Measurements from ENCODE around the gene GRPEL2.

The GRPEL2 gene

GRCh38 chr5:149322518-149322917, 22.8 kb upstream of the GRPEL2 start:
- H3K79me2 ChIP-seq (ENCODE audit: control insufficient read depth, insufficient read depth, low read length, unreplicated experiment): no peaks in the 10 kb centered on the region
- peaks cover 27% of the 10 kb centered on the region for H3K4me1 ChIP-seq (ENCODE audit: control insufficient read depth, insufficient read depth, low read length, unreplicated experiment)
- no peaks in the 10 kb centered on the region for H3K36me3 ChIP-seq (ENCODE audit: insufficient read depth, low read length)
- no peak overlapping the region for H2AFZ ChIP-seq (ENCODE audit: low read length, unreplicated experiment)
- no peak overlapping the region for H3K4me3 ChIP-seq (ENCODE audit: low read depth, low read length)
- H3K27ac ChIP-seq (ENCODE audit: low read depth, low read length): peak overlapping the region; percentile 86
- H3K27me3 ChIP-seq (ENCODE audit: insufficient read depth, low read length): no peaks in the 10 kb centered on the region

DNA sequence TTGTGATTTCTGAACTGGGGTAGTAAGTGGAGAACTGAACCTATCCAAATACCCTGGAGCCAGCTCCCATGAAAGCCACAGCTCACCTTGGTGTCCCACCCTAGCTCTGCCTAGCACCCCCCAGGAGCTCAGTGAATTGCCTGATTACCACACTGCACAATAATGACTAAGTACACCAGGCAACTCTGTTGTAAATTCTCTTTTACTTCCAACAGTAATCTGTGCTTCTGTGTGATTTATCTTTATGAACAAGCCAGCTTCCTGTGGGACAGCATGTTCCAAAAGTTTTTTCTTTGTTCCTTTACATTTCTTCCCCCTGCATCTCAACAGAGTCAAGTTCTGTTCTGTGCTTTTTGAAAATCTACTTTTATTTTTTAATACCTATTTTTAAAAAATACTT, 22.1 kb upstream of the GRPEL2 start:
- no peak overlapping the region for H3K4me3 ChIP-seq (ENCODE audit: low read depth, low read length)
- H3K27ac ChIP-seq (ENCODE audit: low read depth, low read length): peak overlapping the region; percentile 86
- no peaks in the 10 kb centered on the region for H3K36me3 ChIP-seq (ENCODE audit: insufficient read depth, low read length)
- H2AFZ ChIP-seq (ENCODE audit: low read length, unreplicated experiment): no peak overlapping the region
- H3K79me2 ChIP-seq (ENCODE audit: control insufficient read depth, insufficient read depth, low read length, unreplicated experiment): no peaks in the 10 kb centered on the region
- H3K4me1 ChIP-seq (ENCODE audit: control insufficient read depth, insufficient read depth, low read length, unreplicated experiment): peaks cover 27% of the 10 kb centered on the region
- H3K27me3 ChIP-seq (ENCODE audit: insufficient read depth, low read length): no peaks in the 10 kb centered on the region

GRCh38 chr5:149323621-149324205, 21.6 kb upstream of the GRPEL2 start:
- Histone ChIP-seq H3K36me3 (ENCODE audit: insufficient read depth, low read length) (no peaks in the 10 kb centered on the region), H3K4me3 (ENCODE audit: low read depth, low read length) (no peak overlapping the region), H3K79me2 (ENCODE audit: control insufficient read depth, insufficient read depth, low read length, unreplicated experiment) (no peaks in the 10 kb centered on the region), H3K27ac (ENCODE audit: low read depth, low read length) (peak overlapping the region; percentile 86), H2AFZ (ENCODE audit: low read length, unreplicated experiment) (peak overlapping the region; percentile 1), H3K27me3 (ENCODE audit: insufficient read depth, low read length) (no peaks in the 10 kb centered on the region), H3K4me1 (ENCODE audit: control insufficient read depth, insufficient read depth, low read length, unreplicated experiment) (peaks cover 27% of the 10 kb centered on the region)

DNA sequence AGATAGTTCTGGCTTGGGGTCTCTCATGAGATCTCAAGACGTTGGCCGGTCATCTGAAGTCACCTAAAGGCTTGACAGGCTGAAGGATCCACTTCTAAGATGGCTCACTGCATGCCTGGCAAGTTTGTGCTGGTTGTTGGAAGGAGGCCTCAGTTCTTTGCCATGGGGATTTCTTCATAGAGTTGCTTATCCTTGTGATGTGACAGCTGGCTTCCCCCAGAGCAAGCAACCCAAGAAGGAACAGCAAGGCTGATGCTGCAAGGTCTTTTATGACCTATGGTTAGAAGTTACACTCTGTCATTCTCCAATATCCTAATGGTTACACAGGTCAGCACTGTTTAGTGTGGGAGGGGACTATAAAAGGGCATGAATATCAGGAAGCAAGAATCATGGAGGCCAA, 20.7 kb upstream of the GRPEL2 start:
- H3K4me1 ChIP-seq (ENCODE audit: control insufficient read depth, insufficient read depth, low read length, unreplicated experiment): peaks cover 27% of the 10 kb centered on the region
- H3K36me3 ChIP-seq (ENCODE audit: insufficient read depth, low read length): no peaks in the 10 kb centered on the region
- H3K4me3 ChIP-seq (ENCODE audit: low read depth, low read length): no peak overlapping the region
- H3K27me3 ChIP-seq (ENCODE audit: insufficient read depth, low read length): no peaks in the 10 kb centered on the region
- no peak overlapping the region for H2AFZ ChIP-seq (ENCODE audit: low read length, unreplicated experiment)
- no peak overlapping the region; the same call in 1 of the 2 replicates for H3K27ac ChIP-seq (ENCODE audit: low read depth, low read length)
- no peaks in the 10 kb centered on the region for H3K79me2 ChIP-seq (ENCODE audit: control insufficient read depth, insufficient read depth, low read length, unreplicated experiment)

GRCh38 chr5:149325166-149325735, 20.0 kb upstream of the GRPEL2 start:
- peaks cover 24% of the 10 kb centered on the region for H3K4me1 ChIP-seq (ENCODE audit: control insufficient read depth, insufficient read depth, low read length, unreplicated experiment)
- H3K27ac ChIP-seq (ENCODE audit: low read depth, low read length): no peak overlapping the region

GRCh38 chr5:149325894-149326293, 19.4 kb upstream of the GRPEL2 start:
- Histone ChIP-seq H2AFZ (ENCODE audit: low read length, unreplicated experiment) (no peak overlapping the region), H3K27ac (ENCODE audit: low read depth, low read length) (no peak overlapping the region), H3K27me3 (ENCODE audit: insufficient read depth, low read length) (no peaks in the 10 kb centered on the region), H3K4me1 (ENCODE audit: control insufficient read depth, insufficient read depth, low read length, unreplicated experiment) (peaks cover 18% of the 10 kb centered on the region), H3K79me2 (ENCODE audit: control insufficient read depth, insufficient read depth, low read length, unreplicated experiment) (no peaks in the 10 kb centered on the region), H3K4me3 (ENCODE audit: low read depth, low read length) (no peak overlapping the region), H3K36me3 (ENCODE audit: insufficient read depth, low read length) (no peaks in the 10 kb centered on the region)

More at GRCh38 chr5:149325166-149325735, 20.0 kb upstream of the GRPEL2 start:
- H3K79me2 ChIP-seq (ENCODE audit: control insufficient read depth, insufficient read depth, low read length, unreplicated experiment): no peaks in the 10 kb centered on the region
- H3K4me3 ChIP-seq (ENCODE audit: low read depth, low read length): no peak overlapping the region
- no peak overlapping the region for H2AFZ ChIP-seq (ENCODE audit: low read length, unreplicated experiment)
- no peaks in the 10 kb centered on the region for H3K27me3 ChIP-seq (ENCODE audit: insufficient read depth, low read length)
- no peaks in the 10 kb centered on the region for H3K36me3 ChIP-seq (ENCODE audit: insufficient read depth, low read length)

DNA sequence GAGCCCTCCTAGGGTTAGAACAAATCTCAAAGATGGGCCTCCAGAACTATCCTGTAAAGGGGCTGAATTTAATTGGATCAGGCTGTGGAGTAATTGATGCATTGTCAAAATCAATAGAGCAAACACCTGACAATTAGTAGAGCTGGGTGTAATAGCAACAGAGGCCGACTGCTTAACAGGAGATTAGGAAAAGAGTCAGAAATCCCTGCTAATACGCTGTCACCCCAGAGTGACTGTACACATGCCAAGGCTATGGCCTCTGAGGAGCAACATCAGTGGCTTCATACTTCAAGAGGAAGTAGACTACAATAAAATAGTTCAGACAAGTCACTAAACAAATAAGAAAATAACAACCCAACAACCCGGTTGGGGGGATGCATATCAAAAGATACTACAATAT, 18.7 kb upstream of the GRPEL2 start:
- H2AFZ ChIP-seq (ENCODE audit: low read length, unreplicated experiment): no peak overlapping the region
- peaks cover 12% of the 10 kb centered on the region for H3K4me1 ChIP-seq (ENCODE audit: control insufficient read depth, insufficient read depth, low read length, unreplicated experiment)
- no peak overlapping the region for H3K4me3 ChIP-seq (ENCODE audit: low read depth, low read length)
- H3K36me3 ChIP-seq (ENCODE audit: insufficient read depth, low read length): no peaks in the 10 kb centered on the region
- H3K27ac ChIP-seq (ENCODE audit: low read depth, low read length): no peak overlapping the region
- no peaks in the 10 kb centered on the region for H3K27me3 ChIP-seq (ENCODE audit: insufficient read depth, low read length)
- no peaks in the 10 kb centered on the region for H3K79me2 ChIP-seq (ENCODE audit: control insufficient read depth, insufficient read depth, low read length, unreplicated experiment)

DNA sequence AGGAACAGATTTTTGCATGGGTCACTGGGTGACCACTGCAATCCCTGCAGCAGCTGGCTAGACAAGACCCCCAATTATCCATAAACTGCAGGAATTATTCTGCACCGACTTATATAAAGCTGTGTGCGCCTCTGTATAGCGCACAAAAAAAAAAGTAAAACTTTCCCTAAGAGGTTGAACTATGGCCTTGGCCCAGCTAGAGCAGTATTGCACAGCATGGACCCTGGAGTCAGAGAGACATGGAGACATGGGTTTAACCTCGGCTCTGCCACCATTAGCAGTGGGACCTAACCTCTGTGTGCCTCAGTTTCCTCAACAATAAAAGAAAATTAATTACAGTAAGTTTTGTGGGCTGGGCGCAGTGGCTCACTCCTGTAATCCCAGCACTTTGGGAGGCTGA, 17.1 kb upstream of the GRPEL2 start:
- Histone ChIP-seq H3K27me3 (ENCODE audit: insufficient read depth, low read length) (no peaks in the 10 kb centered on the region), H3K4me3 (ENCODE audit: low read depth, low read length) (no peak overlapping the region), H3K4me1 (ENCODE audit: control insufficient read depth, insufficient read depth, low read length, unreplicated experiment) (peaks cover 10% of the 10 kb centered on the region), H2AFZ (ENCODE audit: low read length, unreplicated experiment) (no peak overlapping the region), H3K79me2 (ENCODE audit: control insufficient read depth, insufficient read depth, low read length, unreplicated experiment) (no peaks in the 10 kb centered on the region), H3K27ac (ENCODE audit: low read depth, low read length) (no peak overlapping the region), H3K36me3 (ENCODE audit: insufficient read depth, low read length) (no peaks in the 10 kb centered on the region)

DNA sequence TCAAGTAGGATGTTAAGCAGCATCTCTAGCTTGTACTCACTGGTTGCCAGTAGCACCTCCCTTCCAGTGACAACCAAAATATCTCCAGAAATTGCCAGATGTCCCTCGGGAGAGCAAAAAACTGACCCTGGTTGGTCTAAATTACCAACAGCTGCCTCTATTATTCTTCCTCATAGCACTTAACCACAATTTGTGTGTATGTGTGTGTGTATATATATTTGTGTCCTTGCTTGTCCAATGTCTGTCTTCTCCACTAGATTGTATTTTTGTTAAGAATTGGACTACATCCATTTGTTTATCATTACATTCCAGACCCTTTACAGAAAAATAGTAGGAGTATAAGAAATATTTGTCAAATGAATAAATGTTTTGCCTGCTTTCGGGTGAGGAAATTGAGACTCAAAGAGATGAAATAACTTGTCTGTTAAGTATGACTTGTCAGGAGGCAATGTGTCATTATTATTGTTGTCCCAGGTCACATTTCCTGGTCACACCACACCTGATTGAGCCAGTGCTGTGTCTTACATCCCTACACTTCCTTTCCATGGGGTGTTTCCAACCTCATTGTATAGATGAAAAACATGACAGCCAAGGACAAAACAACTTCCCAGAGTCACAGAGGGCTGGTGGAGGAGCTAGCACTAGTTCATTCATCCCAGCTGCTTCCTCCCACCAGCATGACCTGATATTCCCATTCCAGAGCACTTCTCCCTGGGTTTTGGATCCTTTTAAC, 11.4 kb upstream of the GRPEL2 start:
- H3K27ac ChIP-seq (ENCODE audit: low read depth, low read length): peak overlapping the region; percentile 58
- no peak overlapping the region for H2AFZ ChIP-seq (ENCODE audit: low read length, unreplicated experiment)
- H3K4me1 ChIP-seq (ENCODE audit: control insufficient read depth, insufficient read depth, low read length, unreplicated experiment): peaks cover 28% of the 10 kb centered on the region
- no peaks in the 10 kb centered on the region for H3K27me3 ChIP-seq (ENCODE audit: insufficient read depth, low read length)
- H3K4me3 ChIP-seq (ENCODE audit: low read depth, low read length): no peak overlapping the region
- H3K79me2 ChIP-seq (ENCODE audit: control insufficient read depth, insufficient read depth, low read length, unreplicated experiment): no peaks in the 10 kb centered on the region
- peaks cover 8% of the 10 kb centered on the region; the same call in 1 of the 2 replicates for H3K36me3 ChIP-seq (ENCODE audit: insufficient read depth, low read length)

GRCh38 chr5:149337736-149338135, 7.6 kb upstream of the GRPEL2 start:
- no peak overlapping the region for H3K4me3 ChIP-seq (ENCODE audit: low read depth, low read length)
- peaks cover 8% of the 10 kb centered on the region; the same call in 1 of the 2 replicates for H3K36me3 ChIP-seq (ENCODE audit: insufficient read depth, low read length)
- no peaks in the 10 kb centered on the region for H3K27me3 ChIP-seq (ENCODE audit: insufficient read depth, low read length)
- H2AFZ ChIP-seq (ENCODE audit: low read length, unreplicated experiment): no peak overlapping the region
- peaks cover 28% of the 10 kb centered on the region for H3K4me1 ChIP-seq (ENCODE audit: control insufficient read depth, insufficient read depth, low read length, unreplicated experiment)
- H3K27ac ChIP-seq (ENCODE audit: low read depth, low read length): no peak overlapping the region
- no peaks in the 10 kb centered on the region for H3K79me2 ChIP-seq (ENCODE audit: control insufficient read depth, insufficient read depth, low read length, unreplicated experiment)

- H3K79me2 ChIP-seq (ENCODE audit: control insufficient read depth, insufficient read depth, low read length, unreplicated experiment): no peaks in the 10 kb centered on the region
- H3K4me1 ChIP-seq (ENCODE audit: control insufficient read depth, insufficient read depth, low read length, unreplicated experiment): peaks cover 24% of the 10 kb centered on the region
- peaks cover 8% of the 10 kb centered on the region; the same call in 1 of the 2 replicates for H3K36me3 ChIP-seq (ENCODE audit: insufficient read depth, low read length)
- H2AFZ ChIP-seq (ENCODE audit: low read length, unreplicated experiment): no peak overlapping the region
- H3K4me3 ChIP-seq (ENCODE audit: low read depth, low read length): no peak overlapping the region
- no peaks in the 10 kb centered on the region for H3K27me3 ChIP-seq (ENCODE audit: insufficient read depth, low read length)
- H3K27ac ChIP-seq (ENCODE audit: low read depth, low read length): no peak overlapping the region
Measured at GRCh38 chr5:149338364-149338763, 6.9 kb upstream of the GRPEL2 start.

Measured in ACC112 (cell line).